Fibroblast of lung (primary cell): ENCODE results near the gene DHODH.

Experiments
- CTCF ChIP-seq, 2 donors: IDR thresholded peaks in 1 of 2; conservative IDR thresholded peaks in 1 of 2; 1 replicate in 1 of 2; 2 replicates in 1 of 2; pipeline ENCODE4 v1.5.1; 2011 to 2012; ENCODE audit warnings: low read length in 2 of 2, control low read depth in 1 of 2, inconsistent platforms in 1 of 2, low read depth in 1 of 2, mild to moderate bottlenecking in 1 of 2
- EZH2 ChIP-seq: IDR thresholded peaks from 2 replicates; pipeline ENCODE4 v1.5.1; 2012; ENCODE audit warnings: low read length, control low read depth, mild to moderate bottlenecking; ENCODE audit errors: missing control alignments

GRCh38 chr16:71969353-71969752 is 39.2 kb upstream of the DHODH start:
- no peak for TF ChIP-seq EZH2
- TF ChIP-seq CTCF (conservative IDR thresholded peaks at IDR 0.05 in 1 of 2, IDR thresholded peaks at IDR 0.05 in 1 of 2; ENCODE audit: low read depth in 1 of 2, low read length in 2 of 2): no peak
